ENCODE data around the gene NDUFS3. TPM values are rescaled to one million over a fixed set of nuclear protein-coding genes. Genes with fewer than 3 reads are reported as not detected.
A peak's percentile ranks its signal among the peaks of the same experiment; 100 is the strongest.

The NDUFS3 gene
- total RNA-seq, 1 donor from 2014 or later: 97.8 TPM

DNA sequence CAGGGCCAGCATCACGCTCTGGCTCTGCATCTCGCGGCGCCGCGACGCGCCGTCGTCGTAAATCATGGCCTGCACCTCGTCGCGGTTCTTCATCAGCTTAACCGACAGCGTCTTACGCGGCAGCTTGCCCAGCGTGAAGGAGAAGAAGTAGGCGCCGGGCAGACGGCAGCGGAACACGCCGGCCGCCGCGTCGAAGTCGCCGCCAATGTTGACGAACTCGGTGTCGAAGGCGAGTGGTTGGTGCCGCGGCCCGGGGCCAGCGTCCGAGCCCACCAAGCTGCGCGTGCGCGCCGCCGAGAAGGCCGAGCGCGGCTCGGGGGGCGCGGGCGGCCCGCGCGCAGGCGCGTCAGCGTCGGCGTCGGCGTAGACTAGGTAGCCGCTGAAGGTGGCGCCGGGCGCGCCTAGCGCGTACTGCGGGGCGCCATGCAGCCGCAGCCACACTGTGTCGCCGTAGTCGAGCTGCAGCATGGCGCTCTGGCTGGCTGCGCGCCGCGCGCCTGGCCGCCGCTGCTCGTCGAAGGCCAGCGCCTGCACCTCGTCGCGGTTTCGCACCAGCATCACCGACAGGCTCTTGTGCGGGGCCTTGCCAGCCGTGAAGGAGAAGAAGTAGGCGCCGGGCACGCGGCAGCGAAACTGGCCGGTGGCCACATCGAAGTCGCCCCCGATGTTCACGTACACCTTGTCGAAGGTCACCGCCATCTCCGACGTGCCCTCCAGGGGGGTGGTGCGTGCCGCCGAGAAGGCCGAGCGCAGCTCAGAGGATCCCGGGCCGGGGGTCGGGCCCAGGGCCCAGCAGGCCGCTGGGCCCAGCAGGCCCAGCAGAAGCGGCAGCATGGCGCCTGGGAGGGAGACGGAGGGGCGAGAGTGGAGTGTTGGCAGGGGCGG lies 11.3 kb downstream of the NDUFS3 start:
- DNase-seq (ENCODE audit: low spot score): no peak

DNA sequence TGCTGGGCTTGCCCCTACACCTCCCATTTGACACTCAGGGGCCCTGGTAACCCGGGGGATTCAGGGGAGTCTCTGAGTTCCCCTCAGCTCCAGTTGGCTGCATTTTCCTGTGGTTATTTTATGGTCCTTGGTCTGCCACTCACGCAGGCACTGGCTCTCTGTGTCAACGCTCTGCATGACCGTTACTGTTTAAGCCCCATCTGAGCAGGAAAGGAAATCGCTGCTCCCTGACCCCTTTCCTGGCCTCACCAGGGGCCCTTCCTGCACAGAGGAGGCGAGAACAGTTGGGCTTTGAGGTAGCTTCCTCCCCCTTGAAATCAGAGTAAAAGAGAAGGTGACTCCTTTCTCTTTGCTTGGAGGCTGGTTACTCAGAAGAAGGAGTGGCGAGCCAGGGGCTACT lies 12.9 kb downstream of the NDUFS3 start:
- no peak for DNase-seq (ENCODE audit: low spot score)

DNA sequence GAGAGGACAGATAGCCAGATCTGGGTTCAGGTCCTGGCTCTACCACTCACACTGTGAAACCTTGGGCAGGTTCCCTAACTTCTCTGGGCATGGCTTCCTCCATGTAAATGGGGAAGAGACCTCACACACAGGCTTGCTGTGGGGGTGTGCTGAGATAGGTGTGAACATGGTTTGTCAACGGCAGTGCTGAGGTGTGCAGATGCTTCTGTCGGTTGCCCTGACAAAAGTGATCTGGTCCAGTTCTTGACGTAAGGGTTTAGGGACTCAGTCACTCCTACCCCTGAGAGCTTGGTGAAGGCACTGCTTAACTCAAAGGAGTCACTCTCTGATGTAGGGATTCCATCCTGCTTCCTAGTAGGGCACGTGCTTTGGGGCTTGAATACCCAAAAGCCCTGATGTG lies 13.4 kb downstream of the NDUFS3 start:
- no peak for DNase-seq (ENCODE audit: low spot score)

DNA sequence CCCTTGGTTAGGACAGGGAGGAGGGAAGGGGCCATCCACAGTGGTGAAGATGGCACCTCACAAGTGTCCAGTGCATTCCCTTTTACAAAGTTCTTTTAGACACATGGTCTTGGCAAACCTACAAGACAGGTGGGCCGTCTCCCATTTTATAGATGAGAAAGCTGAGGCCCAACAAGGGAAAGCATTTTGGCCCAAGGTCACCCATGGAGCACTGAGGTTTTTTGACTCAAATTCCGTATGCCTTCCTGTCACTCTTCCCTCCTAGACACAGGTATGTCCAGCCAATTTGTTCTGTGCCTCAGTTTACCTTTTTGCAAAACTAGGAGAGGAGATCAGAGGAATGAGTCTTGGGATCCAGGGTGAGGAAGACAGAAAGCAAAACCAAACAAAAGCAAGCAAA lies 14.1 kb downstream of the NDUFS3 start:
- DNase-seq (ENCODE audit: low spot score): no peak

DNA sequence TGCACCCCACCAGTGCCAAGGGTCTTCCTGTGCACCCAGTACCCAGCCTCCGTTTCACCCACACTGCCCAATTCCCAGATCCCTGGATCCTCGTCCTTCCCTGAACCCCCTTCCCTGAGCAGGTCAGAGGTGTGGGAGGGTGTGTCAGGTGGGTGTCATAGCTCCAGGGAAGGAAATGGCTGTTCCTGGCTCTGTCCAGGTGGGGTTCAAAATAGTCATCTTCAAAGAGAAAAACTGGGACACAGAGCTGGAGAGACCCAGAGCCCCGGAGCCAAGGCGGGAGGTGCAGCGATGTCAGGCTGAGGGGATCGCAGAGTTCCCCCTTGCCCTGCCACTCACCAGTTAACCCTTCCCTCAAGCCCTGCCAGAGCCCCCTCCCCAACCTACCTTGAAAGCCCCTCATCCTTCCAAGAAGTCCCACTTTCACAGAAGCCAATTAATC lies 14.6 kb downstream of the NDUFS3 start:
- DNase-seq (ENCODE audit: low spot score): no peak

DNA sequence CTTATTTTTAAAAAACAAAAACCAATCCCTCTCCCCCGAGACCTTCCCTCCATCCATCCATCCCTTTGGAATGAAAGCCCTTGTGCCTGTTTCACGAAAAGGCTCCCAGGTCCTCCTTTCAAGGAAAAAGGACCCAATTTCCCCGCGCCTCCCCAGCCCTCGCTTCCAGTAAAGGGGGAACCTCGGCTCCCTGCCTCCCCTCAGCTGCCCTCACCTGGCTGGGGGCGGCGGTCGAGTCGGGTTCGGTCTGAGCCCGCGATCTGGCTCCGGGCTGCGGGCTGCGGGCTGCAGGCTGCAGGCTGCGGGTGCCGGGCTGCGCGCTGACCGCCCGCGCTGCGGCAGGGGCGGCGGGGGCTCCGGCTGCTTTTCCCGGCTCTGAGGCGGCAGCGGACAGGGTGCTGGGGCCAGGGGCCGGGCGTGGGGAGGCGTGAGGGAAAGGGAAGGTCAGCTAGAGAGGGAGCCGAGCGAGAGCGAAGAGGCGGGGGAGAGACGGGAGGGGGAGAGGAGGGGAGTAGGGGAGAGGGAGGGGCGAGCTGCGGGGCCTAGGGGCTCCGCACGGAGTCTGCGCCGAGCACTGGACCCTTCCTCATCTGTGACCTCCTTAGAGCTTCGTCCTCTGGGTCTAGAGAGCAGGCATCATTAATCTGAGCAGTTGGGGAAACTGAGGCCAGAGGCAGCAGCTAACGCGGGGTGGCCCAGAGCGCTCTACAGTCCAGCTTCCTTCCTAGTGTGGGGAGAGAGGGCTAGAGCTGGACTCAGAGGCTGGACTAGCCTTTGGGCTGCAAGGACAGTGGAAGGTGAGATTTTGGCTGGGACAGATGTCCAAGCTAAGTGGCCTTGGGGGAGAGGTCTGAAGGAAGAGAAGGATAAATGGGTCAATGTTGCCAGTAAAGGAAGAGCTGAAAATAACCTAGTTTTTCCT lies 15.3 kb downstream of the NDUFS3 start, which contains the start of gene C1QTNF4:
C1QTNF4 (minus strand) TSS at position 478 of the 922 bp plus-strand sequence. CDS start 3,601 bp downstream, outside the sequence.
- DNase-seq (ENCODE audit: low spot score): no peak

DNA sequence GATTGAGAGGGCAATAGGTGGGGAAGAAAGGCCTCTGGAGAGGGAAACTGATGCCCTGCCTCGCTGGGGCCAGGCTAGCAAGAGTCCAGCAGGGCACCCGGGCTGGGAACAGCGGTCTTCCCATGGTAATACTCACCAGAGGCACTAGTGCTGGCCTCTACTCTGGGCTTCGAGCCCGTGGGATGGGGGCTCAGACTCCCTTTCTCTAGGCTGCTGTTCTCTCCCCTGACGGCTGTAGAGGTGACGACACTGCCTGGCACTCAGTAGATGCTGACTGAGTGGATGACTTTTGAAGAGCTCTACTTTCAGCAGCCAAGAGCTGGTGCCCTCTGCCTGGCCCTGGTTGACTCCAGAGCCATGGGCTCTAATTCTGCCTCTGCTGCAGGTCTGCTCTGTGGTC lies 16.2 kb downstream of the NDUFS3 start:
- DNase-seq (ENCODE audit: low spot score): no peak

DNA sequence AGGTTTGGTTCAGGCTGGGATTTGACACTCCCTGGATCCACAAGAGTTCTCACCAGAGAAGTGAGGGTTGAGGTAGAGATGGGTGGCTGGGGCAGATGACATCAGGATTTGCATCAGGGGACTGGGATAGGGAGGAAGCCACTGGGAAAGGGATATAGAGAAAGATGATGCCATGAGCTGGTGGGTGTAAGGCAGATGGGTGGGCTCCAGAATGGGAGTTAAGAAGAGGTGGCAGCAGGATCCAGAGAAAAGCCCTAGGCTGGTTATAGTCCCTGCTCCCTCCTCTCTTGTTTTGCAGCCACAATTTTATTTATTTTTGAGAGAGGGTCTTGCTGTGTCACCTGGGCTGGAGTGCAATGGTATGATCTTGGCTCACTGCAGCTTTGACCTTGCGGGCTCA lies 17.1 kb downstream of the NDUFS3 start:
- DNase-seq (ENCODE audit: low spot score): no peak

DNA sequence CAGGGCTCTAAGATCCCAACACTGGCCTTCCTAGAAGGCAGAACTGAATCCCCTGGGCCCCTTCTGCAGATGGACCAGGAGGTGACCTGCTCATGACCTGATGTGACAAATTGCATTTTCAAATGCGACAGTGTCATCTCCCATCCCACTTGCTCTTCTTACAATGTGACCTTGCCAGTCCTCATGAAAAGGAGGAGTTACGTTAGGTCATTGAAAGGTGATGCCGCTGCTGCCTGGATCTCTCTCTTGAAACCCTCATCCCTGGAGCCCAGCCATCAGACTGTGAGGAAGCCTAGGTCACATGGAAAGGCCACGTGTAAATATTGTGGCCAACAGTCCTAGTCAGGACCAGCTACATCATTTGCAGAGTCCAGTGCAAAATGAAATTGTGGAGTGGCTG lies 21.0 kb downstream of the NDUFS3 start:
- DNase-seq (ENCODE audit: low spot score): no peak

DNA sequence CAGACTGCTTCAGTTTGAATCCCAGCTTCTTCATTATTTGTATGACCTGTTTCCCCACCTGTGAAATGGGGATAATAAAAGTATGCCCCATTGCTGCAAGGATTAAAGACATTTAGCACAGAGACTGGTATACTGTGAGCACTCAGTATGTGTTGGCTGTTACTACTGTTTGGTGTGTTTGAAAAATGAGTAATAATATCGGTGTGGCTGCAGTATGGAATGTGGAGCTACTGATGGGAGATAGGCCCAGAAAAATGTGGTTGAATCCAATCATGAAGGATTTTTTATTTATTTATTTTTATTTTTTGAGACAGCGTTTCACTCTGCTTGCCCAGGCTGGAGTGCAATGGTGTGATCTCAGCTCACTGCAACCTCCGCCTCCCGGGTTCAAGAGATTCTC lies 24.4 kb downstream of the NDUFS3 start:
- DNase-seq (ENCODE audit: low spot score): no peak

DNA sequence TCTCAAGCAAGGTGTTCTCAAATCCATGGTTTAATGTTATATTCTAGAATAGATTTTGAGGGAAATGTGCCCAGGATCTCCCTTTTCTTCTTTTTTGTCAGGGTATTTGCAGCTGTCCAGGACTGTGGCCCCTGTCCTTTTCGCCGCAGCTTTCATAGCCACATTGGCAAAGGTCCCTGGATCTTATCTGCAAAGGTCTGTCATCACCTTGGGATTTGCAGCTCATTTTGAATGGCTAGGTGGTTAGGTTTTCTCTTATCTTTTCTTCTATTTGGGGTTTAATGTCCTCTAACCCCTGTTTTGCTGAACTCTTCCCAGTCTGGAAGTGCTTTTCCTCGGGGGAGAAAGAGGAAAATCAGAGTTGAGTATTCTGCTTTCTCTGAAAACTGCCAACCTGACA lies 27.0 kb downstream of the NDUFS3 start:
- no peak for DNase-seq (ENCODE audit: low spot score)

DNA sequence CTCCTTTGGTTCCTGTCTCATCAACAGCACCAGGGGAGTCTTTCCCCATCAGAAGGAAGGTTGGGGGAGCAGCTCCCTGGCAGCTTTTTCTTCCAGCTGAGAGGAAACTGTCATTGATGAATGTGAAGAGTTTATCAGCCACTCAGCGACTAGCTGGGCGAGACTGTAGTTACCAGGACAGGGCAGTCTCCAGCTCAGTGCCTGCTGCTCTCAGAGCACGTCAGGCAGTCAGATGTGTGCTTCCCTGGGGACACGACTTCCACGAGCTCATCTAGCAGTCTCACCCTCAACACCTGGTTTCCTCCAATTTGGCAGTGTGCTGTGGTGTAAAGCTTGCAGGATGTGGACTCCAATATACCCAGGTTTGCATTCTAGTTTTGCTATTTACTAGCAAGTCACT lies 27.9 kb downstream of the NDUFS3 start:
- DNase-seq (ENCODE audit: low spot score): no peak

DNA sequence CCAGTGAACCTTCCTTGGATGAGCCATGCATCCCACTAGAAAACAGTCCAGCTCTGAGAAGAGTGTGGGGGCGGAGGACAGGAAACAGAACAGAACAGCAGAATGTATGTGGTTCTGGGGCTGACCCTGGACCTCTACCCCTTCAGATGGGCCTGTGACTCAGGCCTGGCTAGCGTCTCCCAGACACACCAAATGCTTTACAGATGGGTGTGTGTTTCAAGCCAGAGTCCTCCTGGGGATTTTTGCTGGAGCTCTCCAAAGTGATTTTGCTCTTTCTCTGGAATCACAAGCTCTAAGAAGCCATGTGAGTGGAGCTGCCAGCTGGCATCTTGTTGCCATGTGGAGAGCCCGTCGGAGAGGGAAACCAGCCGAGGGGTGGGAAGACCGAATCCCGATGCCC lies 28.5 kb downstream of the NDUFS3 start:
- DNase-seq (ENCODE audit: low spot score): peak; percentile 45

DNA sequence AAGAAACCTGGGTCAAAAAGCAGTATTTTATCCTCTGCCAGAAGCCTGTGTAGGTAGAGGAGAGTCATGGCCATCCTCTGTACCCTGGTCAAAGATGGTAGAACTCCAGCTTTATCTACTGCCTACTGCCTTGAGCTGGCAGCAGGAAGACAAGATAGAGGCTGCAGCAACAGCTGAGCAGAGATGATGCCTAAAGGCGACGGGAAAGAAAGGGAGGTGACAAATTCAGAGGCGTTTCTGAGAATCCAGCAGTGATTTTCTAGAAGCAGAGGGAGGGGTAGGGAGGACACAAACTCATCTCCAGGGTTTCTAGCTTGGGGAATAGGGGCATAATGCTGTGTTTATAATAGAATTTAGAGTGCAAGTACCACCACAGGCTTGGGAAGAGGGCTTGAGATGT lies 30.8 kb downstream of the NDUFS3 start:
- no peak for DNase-seq (ENCODE audit: low spot score)

DNA sequence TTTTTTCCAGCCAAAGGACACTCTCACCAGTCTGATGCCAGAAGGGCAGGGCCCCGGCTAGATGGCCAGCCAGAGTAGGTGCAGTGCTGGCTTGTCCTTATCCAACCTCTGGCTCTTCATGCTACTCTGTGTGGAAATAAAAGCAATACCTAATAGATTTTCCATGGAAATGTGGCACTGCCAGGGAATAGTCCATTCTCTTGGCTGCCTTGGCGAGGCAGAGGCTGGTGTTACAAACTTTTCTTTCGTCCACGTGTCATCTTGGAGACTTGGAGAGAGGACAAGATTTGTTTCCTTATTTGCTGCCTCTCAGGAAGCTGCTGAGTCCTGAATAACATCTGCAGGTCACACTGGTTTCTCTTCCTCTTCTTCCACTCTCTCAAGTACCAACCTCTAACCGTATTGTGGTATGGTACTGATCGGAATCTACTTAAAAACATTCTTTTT lies 32.5 kb downstream of the NDUFS3 start:
- DNase-seq (ENCODE audit: low spot score): no peak

DNA sequence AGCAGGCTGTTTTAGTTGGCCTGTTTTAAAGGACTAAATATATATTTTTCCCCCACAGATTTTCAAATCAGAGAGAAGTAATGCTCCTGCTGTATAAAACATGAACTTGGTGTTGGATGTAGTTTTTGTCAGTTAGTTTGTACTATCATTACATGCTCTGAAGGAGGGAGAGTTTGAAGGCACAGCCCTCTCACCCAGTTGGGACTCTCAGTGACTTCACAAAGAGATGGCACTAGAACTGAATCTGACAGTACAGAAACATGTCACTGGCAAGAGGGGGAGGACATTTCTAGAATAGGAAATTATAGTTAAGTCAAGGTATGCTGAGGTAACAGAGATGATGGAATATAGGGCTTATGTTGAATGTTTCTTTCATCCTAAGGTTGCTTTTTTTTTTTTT lies 36.4 kb downstream of the NDUFS3 start:
- no peak for DNase-seq (ENCODE audit: low spot score)

DNA sequence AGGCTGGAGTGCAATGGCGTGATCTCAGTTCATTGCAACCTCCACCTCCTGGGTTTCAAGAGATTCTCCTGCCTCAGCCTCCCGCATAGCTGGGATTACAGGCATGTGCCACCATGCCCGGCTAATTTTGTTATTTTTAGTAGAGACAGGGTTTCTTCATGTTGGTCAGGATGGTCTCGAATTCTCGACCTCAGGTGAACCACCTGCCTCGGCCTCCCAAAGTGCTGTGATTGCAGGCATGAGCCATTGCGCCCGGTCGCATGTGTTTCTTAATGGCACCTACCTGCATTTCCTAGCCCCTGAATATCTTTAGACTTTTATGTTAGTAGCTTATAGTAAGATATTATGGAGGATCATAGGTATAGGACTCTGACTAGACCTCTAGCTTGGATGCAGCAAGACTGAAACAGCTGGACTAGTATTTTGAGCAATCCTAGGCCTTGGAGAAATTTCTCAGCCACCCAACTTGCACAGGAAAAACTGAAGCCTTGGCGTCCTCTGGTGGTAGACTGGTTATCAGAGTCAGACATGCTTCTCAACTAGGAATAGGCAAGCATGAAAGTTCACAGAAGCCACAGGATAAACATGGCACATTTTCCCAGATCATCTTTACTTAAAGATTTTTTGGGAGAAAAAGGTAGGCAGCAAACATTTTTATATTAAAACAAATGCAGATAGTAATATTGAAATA lies 38.0 kb downstream of the NDUFS3 start:
- DNase-seq (ENCODE audit: low spot score): peak; percentile 70

DNA sequence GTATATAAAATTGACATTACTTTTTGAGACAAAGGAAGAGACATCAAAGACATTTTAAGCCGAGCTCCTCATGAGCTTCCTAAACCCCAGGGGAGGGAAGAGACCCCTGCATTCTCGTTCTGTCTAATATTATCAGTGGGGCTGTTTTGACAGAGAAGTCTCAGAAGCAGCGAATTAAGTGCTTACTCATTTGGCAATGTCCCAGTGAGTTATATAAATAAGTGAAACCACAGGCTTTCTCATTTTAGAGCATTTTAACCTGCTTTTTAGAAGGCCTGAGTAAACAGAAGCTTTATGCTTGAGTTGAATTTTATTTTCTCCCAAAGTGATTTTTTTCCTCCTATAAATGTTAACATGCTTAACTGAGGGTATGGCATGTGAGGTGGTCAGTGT lies 38.5 kb downstream of the NDUFS3 start:
- DNase-seq (ENCODE audit: low spot score): no peak

DNA sequence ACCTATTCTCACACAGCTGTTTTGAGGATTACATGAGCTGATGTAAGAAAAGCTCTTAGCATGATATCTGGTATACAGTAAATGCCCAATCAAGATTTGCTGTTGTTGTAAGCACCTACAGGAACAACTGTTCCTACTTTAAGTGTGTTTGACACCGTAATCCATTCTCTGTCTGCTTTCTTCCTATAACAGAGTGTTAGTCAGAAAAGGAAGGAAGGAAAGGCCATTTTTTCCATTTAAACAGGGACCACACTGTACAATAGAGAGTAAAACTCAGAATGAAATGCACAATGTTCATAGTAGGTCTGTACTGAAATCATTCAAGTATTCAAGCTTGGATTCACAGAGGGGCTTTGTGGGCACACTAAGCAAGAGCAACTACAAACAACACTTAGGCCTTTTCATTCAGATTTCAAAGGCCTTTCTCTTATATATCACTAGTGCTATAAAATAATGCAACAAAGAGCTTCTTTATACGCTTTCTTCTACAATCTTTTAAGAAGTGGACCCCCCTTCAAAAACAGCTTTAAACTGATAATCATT lies 42.0 kb downstream of the NDUFS3 start:
- no peak for DNase-seq (ENCODE audit: low spot score)

DNA sequence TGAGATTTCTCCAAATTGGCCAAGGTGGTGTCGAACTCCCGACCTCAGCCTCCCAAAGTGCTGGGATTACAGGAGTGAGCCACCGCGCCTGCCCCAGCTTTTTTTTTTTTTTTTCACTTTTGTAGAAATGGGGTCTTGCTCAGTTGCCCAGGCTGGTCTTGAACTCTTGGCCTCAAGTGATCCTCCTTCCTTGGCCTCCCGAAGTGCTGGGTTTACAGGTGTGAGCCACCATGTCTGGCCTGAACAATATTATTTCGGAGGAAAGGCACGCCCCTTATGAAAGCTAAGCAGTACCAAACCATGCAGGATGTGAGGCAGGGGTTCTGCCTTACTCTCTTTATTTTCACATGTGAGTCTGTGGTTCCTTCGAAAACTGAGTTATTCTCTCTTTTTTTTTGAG lies 47.4 kb downstream of the NDUFS3 start:
- no peak for DNase-seq (ENCODE audit: low spot score)

DNA sequence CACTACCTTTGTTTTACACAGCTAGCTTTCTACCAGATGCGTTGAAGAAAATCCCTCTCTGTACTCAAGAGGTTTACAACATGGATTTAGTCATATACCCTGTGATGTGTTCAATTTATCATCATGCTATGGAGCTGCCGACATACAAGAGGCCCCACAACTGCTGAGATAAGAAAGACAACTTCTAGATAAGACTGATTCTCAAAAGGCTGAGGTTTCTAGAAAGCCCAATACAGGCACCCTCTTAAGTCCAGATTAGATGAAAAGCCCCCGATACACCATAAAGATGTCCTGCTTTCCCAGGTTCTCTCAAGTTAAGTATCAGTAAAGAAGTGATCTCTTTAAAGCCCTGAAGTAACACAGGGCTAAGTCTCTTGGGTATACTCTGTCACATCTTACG lies 49.2 kb downstream of the NDUFS3 start:
- DNase-seq (ENCODE audit: low spot score): no peak

DNA sequence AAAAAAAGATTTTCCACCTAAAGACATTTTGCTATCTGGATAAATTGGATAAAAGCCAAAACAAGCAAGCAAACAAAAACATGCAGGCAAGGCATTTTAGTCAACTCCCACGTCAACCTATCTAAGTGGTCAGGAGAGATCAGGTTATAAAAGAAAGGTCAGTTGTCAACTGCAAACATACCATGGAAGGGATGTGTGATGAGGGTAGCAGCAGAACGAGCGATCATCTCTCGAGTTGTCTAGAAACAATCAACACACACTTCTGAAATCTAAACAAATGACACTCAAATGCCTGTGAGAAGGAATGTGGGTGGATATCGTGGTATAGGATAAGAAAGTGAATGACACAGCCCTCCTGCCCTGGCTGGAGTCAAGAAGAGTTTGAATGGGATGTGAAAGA lies 52.6 kb downstream of the NDUFS3 start:
- no peak for DNase-seq (ENCODE audit: low spot score)

Data from mucosa of gallbladder (tissue), 1 donor.